Activated naive CD4-positive, alpha-beta T cell treated with anti-CD3 and anti-CD28 coated beads for 36 hours (primary cell): Measurements from ENCODE around the gene PLCB4. TPM values are rescaled to one million over a fixed set of nuclear protein-coding genes. Genes with fewer than 3 reads are reported as not detected.

Experiments
- CTCF ChIA-PET: fragments of 350-600 bp; sonication (Branson Sonifier 250); formaldehyde crosslinking; loops from one replicate; lab custom pipeline; 2021; ENCODE audit warnings: antibody characterized with exemption; lab: Charles Lee
- DNase-seq: peaks from one replicate; pipeline ENCODE4 v3.0.0-alpha.2; 2020
- H3K27ac Mint-ChIP-seq: one replicate; pipeline ENCODE4 v1.8.0; 2021; ENCODE audit warnings: mild to moderate bottlenecking, mixed read lengths
- H3K27me3 Mint-ChIP-seq: one replicate; pipeline ENCODE4 v1.8.0; 2021; ENCODE audit warnings: low read depth, mixed read lengths
- H3K36me3 Mint-ChIP-seq: one replicate; pipeline ENCODE4 v1.8.0; 2021; ENCODE audit warnings: low read depth, mixed read lengths
- H3K4me1 Mint-ChIP-seq: one replicate; pipeline ENCODE4 v1.8.0; 2021; ENCODE audit warnings: low read depth, mixed read lengths
- H3K4me3 Mint-ChIP-seq: one replicate; pipeline ENCODE4 v1.8.0; 2021; ENCODE audit warnings: mild to moderate bottlenecking, moderate library complexity, mixed read lengths
- H3K9me3 Mint-ChIP-seq: one replicate; pipeline ENCODE4 v1.8.0; 2021; ENCODE audit warnings: mixed read lengths
- intact Hi-C: fragments of 100-400 bp; cut with micrococcal nuclease; formaldehyde crosslinking; loops from one replicate; pipeline ENCODE4 v1.15.1; 2023
- total RNA-seq, 2 experiments: library from RNA; stranded (reverse); gene quantifications; one replicate each; pipeline ENCODE4 v1.2.3, GENCODE V29; 2021

PLCB4 gene
- total RNA-seq, 2 experiments from 2014 or later = not detected

DNA sequence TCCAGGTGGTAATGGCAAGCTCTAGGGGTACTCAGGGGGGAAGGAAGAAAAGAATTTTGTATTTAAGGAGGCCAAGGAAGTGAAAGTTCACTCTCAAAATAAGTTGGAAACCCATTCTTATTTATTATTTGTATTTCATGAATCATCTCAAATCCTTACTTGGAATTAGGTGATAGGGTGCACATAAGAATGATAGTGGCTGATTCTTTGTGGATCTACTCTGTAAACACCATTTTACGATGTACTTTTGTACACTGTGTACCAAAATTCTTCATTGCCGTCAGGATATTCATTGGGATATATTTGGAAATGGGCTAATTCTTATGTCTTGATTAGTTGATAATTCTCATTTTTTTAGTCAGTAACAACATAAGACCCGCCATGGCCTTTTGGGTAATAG lies 266.0 kb downstream of the PLCB4 start:
- Mint-ChIP-seq H3K4me1 (no peaks in the 10 kb centered on the region), H3K27me3 (no peaks in the 10 kb centered on the region), H3K9me3 (no peaks in the 10 kb centered on the region), H3K4me3 (no peak overlapping the region), H3K36me3 (no peaks in the 10 kb centered on the region), H3K27ac (no peak overlapping the region)
- CTCF ChIA-PET = no interaction called here
- no peak for DNase-seq
- intact Hi-C loops = no loop called here

DNA sequence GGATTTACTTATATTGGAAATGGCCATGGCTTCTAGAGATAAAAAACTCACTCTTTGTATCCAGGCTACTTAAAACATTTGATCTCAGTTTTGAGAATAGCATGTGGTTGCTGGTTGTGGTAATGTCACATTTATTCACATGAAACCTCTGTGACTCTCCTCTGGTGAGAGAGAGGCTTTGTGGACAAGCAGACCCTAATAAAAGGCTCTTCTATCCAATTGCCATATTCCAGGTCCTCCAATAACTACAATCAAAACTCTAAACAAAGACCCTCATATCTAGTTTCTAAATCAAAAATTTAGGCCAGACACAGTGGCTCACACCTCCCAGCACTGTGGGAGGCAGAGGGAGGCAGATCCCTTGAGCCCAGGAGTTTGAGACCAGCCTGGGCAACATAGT lies 269.2 kb downstream of the PLCB4 start:
- Mint-ChIP-seq H3K4me1 (no peaks in the 10 kb centered on the region), H3K9me3 (no peaks in the 10 kb centered on the region), H3K4me3 (no peak overlapping the region), H3K27ac (no peak overlapping the region), H3K27me3 (no peaks in the 10 kb centered on the region), H3K36me3 (no peaks in the 10 kb centered on the region)
- DNase-seq = no peak
- CTCF ChIA-PET = no interaction called here
- intact Hi-C loops = no loop called here

DNA sequence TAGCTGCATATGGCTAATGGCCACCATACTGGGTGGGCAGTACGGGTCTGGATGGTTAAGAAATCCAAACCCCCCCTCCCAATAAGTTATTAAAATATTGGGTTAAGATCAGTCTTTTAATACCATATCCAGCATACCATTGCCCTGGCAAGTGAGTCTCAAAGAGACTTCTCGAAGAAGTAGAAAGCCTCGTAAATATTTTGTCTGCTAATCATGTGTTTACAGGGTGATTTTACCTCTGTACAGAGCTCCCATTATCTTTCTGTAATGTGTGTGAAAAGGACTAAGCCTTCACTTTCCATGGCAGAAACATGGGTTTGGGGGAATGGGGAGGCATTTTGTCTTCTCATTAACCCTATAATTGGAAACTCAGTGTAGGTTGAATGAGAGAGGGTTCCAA lies 270.8 kb downstream of the PLCB4 start:
- no peaks in the 10 kb centered on the region for H3K9me3 Mint-ChIP-seq
- H3K4me1 Mint-ChIP-seq = no peaks in the 10 kb centered on the region
- no peak for DNase-seq
- intact Hi-C loops = no loop called here
- H3K27me3 Mint-ChIP-seq = no peaks in the 10 kb centered on the region
- H3K4me3 Mint-ChIP-seq = no peak overlapping the region
- H3K36me3 Mint-ChIP-seq = no peaks in the 10 kb centered on the region
- CTCF ChIA-PET = interaction anchor here (0.9 kb wide), 1 partner anchor 11 kb away, joined by 3 read pairs; no protein-coding TSS in a partner anchor
- H3K27ac Mint-ChIP-seq = no peak overlapping the region

DNA sequence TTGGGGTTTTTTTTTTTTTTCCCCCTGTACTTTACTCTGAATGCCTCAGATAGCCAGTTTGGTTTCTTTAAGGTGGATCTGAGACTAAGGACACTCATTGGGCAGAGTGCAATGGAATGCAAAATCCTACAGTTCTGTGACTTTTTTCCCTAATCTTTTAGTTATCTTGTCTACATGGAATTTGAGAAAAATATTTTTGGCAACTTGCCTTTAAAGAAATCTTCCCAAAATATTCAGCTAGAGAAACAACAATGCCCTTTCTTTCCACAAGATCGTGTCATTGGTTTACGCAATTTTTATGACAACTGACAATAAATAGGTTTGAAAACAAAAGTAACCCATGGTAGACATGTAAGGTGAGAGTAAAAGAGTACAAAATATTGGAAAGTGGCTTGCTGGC lies 273.8 kb downstream of the PLCB4 start:
- H3K27me3 Mint-ChIP-seq = no peaks in the 10 kb centered on the region
- no peaks in the 10 kb centered on the region for H3K4me1 Mint-ChIP-seq
- no peak for DNase-seq
- intact Hi-C loops = no loop called here
- H3K36me3 Mint-ChIP-seq = no peaks in the 10 kb centered on the region
- no peak overlapping the region for H3K4me3 Mint-ChIP-seq
- CTCF ChIA-PET = interaction anchor here (0.6 kb wide), 1 partner anchor 554 kb away, joined by 4 read pairs; no protein-coding TSS in a partner anchor
- H3K9me3 Mint-ChIP-seq = no peaks in the 10 kb centered on the region
- H3K27ac Mint-ChIP-seq = no peak overlapping the region

DNA sequence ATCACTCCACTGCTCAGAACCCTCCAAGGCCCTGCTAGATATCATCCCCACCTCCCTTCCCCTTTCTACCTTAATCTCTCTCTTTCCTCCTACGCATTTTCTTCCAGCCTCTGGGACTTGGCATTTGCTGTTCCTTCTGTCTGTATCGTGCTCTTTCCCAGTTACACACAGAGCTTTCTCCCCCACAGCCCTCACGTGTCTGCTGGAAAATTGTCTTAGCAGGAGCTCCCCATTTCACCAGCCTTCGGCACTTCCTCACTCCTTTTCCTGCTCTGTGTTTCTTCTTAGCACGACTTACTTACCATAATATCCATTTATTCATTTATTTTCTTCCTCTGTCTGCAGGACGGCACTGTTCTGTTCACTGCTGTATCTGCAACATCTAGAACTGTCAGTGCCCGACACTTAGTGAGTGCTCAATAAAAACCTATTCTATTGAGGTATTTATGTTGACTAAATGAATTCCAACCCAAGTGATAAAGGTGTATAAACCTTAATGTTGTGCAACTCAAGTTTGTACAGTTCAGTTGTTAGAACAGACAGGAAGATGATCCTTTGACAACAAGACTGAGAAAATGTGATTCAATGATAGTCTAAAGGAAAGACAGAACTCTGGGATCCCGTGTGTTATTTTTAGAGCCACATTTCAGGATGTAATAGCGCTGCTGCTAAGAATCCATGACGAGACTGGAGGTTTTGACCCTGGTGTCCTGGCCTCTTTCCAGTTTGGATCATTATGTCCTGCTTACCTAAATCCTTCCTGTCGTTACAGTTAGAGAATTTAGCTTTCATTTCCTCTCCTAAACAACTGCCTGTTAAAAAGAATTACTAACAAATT lies 275.4 kb downstream of the PLCB4 start:
- no peak for DNase-seq
- H3K27me3 Mint-ChIP-seq = no peaks in the 10 kb centered on the region
- CTCF ChIA-PET = no interaction called here
- H3K4me3 Mint-ChIP-seq = no peak overlapping the region
- H3K9me3 Mint-ChIP-seq = no peaks in the 10 kb centered on the region
- H3K4me1 Mint-ChIP-seq = no peaks in the 10 kb centered on the region
- intact Hi-C loops = no loop called here
- H3K27ac Mint-ChIP-seq = no peak overlapping the region
- no peaks in the 10 kb centered on the region for H3K36me3 Mint-ChIP-seq

DNA sequence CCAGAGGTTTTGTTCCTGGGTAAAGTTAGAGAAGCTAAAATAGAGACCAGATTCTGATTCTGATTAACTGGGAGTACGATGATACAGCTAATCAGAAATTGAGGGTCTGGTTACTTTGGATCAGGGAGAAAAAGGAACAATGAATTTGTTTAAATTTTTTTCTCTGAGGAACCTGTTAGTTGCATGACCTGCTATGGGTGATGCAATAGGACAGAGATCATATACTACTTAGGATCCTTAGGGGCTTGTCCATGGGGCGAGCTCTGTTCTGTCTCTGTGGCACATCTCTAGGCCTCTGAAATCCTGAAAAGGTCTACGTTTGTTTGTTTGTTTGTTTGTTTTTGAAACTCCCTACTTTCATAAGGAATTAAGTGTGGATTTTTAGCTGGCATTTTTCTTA lies 279.4 kb downstream of the PLCB4 start:
- H3K4me1 Mint-ChIP-seq = no peaks in the 10 kb centered on the region
- H3K27ac Mint-ChIP-seq = no peak overlapping the region
- DNase-seq = no peak
- intact Hi-C loops = no loop called here
- no peak overlapping the region for H3K4me3 Mint-ChIP-seq
- no peaks in the 10 kb centered on the region for H3K9me3 Mint-ChIP-seq
- H3K27me3 Mint-ChIP-seq = no peaks in the 10 kb centered on the region
- CTCF ChIA-PET = no interaction called here
- H3K36me3 Mint-ChIP-seq = no peaks in the 10 kb centered on the region

DNA sequence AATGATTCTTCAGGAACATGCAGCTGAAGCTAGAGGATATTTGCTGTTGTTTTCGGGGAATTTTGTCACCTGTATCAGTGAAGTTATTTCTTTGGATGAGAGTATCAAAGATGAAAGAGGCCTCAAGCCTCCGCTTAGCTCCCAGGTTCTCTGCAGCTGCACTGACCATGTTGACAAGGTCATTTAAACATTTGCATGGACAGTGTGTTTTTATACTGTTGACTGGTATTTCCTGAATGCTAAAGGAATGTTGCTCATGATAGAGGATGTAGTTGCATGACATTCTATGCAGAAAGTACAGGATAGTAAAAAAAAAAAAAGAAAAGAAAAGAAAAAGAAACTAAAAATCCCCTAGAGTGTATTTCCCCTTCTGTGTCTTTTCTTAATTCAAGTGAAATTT lies 279.9 kb downstream of the PLCB4 start:
- Mint-ChIP-seq H3K4me3 (no peak overlapping the region), H3K27me3 (no peaks in the 10 kb centered on the region), H3K36me3 (no peaks in the 10 kb centered on the region), H3K4me1 (no peaks in the 10 kb centered on the region), H3K9me3 (no peaks in the 10 kb centered on the region), H3K27ac (no peak overlapping the region)
- CTCF ChIA-PET = no interaction called here
- intact Hi-C loops = no loop called here
- DNase-seq = no peak

DNA sequence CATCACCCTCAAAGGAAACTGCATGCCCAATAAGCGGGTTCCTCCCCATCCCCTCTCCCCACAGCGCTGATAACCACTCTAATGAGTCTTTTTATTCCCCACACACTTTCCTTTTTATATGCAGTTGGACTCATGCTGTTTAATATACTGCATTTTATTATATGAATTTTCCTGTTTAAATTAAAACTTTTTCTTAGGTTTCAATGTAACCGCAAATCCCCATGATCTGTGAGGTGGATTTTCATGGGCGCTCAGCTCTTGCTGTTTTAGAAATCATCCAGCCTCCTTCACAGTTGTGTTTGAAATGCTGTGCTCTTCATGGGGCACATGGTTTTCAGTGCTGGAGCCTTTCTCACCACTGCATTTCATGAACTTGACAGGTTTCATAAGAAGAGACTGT lies 280.4 kb downstream of the PLCB4 start:
- H3K27me3 Mint-ChIP-seq = no peaks in the 10 kb centered on the region
- H3K36me3 Mint-ChIP-seq = no peaks in the 10 kb centered on the region
- CTCF ChIA-PET = no interaction called here
- H3K9me3 Mint-ChIP-seq = no peaks in the 10 kb centered on the region
- intact Hi-C loops = no loop called here
- no peak overlapping the region for H3K27ac Mint-ChIP-seq
- no peaks in the 10 kb centered on the region for H3K4me1 Mint-ChIP-seq
- no peak overlapping the region for H3K4me3 Mint-ChIP-seq
- DNase-seq = no peak

DNA sequence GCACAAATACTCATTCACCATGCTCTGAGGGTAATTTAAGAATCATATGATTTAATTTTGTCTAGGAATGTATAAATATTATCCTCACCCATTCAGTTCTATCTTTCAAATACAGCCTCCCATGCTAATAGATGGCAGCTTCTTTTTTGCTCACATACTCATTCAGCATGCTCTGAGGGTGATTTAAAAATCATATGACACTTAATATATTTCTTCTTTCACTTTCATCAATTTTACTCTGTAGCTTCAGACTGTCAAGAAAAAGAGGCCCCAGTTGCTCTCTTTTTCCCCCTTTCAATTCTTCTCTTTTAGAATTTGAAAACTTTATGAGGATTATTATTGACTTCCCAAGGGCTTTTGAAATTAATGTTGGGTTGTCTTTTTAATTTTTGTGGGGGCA lies 283.9 kb downstream of the PLCB4 start:
- Mint-ChIP-seq H3K27ac (no peak overlapping the region), H3K4me1 (no peaks in the 10 kb centered on the region), H3K36me3 (no peaks in the 10 kb centered on the region), H3K27me3 (no peaks in the 10 kb centered on the region), H3K9me3 (no peaks in the 10 kb centered on the region), H3K4me3 (no peak overlapping the region)
- DNase-seq = no peak
- CTCF ChIA-PET = no interaction called here
- intact Hi-C loops = no loop called here

DNA sequence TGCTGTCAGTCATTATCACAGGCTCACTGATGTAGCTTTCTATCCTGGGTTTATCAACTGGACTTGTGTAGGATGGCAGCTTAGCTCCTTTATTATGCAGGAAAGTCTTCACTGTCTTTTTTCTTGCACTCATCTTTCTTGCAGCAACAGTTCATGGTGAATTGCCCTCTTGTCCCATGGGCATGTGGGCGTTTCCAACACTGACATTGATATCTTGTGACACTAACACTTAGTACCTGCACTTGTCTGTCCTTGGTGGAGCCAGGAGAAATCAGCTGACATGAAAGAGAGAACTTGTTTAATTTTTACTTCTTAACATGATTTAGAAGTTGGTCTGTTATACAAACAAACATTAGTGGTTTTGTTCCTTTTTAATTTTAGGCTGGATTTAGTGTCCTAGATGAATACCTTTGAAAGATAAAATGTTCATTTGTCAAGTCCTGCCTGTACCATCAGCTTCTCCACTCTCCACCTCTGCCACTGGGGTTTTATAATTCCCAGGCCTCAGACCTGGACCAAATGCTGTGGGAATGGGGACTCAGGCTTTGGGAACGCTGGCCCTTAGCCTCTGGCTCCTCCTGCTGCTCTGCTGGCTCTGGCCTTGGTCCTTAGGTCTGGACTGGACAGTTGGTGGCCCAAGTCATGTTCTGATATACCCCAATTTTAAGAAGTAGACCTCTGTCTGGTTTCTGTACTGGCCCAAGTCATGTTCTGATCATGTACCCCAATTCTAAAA lies 284.5 kb downstream of the PLCB4 start:
- Mint-ChIP-seq H3K4me1 (no peaks in the 10 kb centered on the region), H3K27ac (no peak overlapping the region)

DNA sequence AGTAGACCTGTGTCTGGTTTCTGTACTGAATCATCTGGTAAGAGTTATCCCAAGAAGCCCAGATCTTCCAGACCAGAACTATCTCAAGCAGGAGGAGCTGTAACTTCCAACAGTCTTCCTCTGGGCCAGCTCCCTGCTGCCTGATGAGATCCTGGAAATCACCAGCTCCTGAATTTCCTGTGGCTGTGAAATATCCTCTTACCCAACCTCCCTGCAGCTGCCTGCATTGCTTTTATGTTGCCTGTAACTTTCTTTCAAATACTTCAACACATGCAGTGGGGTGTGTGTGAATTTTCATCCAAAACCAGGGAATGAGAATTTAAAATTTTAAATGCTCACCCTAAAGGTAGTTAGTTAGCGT lies 285.0 kb downstream of the PLCB4 start:
- CTCF ChIA-PET = no interaction called here
- H3K9me3 Mint-ChIP-seq = no peaks in the 10 kb centered on the region
- H3K27ac Mint-ChIP-seq = no peak overlapping the region
- no peak overlapping the region for H3K4me3 Mint-ChIP-seq
- H3K27me3 Mint-ChIP-seq = no peaks in the 10 kb centered on the region
- no peaks in the 10 kb centered on the region for H3K4me1 Mint-ChIP-seq
- no peaks in the 10 kb centered on the region for H3K36me3 Mint-ChIP-seq
- intact Hi-C loops = no loop called here
- DNase-seq = no peak

More for the DNA sequence above, 284.5 kb downstream of the PLCB4 start:
- intact Hi-C loops = no loop called here
- Mint-ChIP-seq H3K9me3 (no peaks in the 10 kb centered on the region), H3K4me3 (no peak overlapping the region), H3K27me3 (no peaks in the 10 kb centered on the region), H3K36me3 (no peaks in the 10 kb centered on the region)
- no peak for DNase-seq
- CTCF ChIA-PET = no interaction called here

DNA sequence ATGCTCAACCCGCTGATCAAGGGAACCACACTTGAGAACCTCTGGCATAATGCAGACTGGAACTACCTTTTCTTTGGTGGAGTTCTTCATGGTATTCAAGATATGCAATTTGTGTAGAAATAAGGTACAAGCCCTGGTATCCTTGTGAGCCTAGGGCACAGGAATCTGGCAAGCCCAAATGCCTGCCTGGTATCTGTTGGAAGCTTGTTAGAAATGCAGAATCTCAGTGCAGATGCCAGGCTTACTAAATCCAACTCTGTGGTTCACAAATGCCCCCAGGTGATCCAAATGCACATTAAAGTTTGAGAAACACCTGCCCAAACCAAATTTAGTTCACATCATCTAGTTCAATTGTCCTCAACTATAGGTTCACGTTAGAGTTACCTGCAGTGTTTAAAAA lies 285.7 kb downstream of the PLCB4 start:
- Mint-ChIP-seq H3K9me3 (no peaks in the 10 kb centered on the region), H3K36me3 (no peaks in the 10 kb centered on the region), H3K27ac (no peak overlapping the region), H3K4me3 (no peak overlapping the region), H3K4me1 (no peaks in the 10 kb centered on the region), H3K27me3 (no peaks in the 10 kb centered on the region)
- intact Hi-C loops = no loop called here
- DNase-seq = no peak
- CTCF ChIA-PET = no interaction called here

DNA sequence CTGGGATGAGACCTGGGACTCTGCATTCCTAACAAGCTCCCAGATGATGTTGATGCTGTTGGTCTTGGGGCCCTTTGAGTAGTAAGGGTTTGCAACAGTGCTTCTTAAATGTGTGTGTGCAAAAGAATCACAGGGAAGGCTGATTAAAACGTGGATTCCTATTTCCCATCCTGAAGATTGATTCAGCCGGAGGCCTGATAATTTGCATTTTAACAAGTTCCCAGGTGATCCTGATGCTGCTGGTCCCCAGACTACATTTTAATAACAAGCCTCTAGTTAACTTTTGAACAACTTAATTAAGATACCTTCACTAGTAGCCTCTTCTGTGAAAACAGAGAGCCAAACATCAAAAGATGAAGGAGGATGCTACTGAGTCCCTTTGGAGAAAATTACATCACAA lies 289.1 kb downstream of the PLCB4 start:
- DNase-seq = no peak
- Mint-ChIP-seq H3K9me3 (no peaks in the 10 kb centered on the region), H3K27ac (no peak overlapping the region), H3K27me3 (no peaks in the 10 kb centered on the region), H3K4me3 (no peak overlapping the region), H3K4me1 (no peaks in the 10 kb centered on the region), H3K36me3 (no peaks in the 10 kb centered on the region)
- intact Hi-C loops = no loop called here
- CTCF ChIA-PET = no interaction called here
